K562 (cell line): ENCODE measurements around the gene TIMM8A.

Experiments used
- CREB1 ChIP-seq, 2 experiments: sonication (generic) in 1 of 2; formaldehyde crosslinking in 1 of 2; IDR thresholded peaks; 2 replicates each; pipeline versions ENCODE4 v1.6.1 to v1.8.0; 2012 to 2022; ENCODE audit warnings: inconsistent platforms in 1 of 2, mild to moderate bottlenecking in 1 of 2, missing genetic modification reagents in 1 of 2, moderate library complexity in 1 of 2
- RAD21 ChIP-seq, 2 experiments: fragments of 250-450 bp in 1 of 2; fragments of 450-650 bp in 1 of 2; sonication (Bioruptor Pico) in 1 of 2; formaldehyde crosslinking in 1 of 2; IDR thresholded peaks in 1 of 2; conservative IDR thresholded peaks in 1 of 2; 2 replicates each; pipeline versions ENCODE4 v1.4.0 to v1.8.0; 2020 to 2022; ENCODE audit warnings: mild to moderate bottlenecking in 2 of 2, moderate library complexity in 1 of 2
- TF ChIP-seq, protein P1 (sequence below): sonication (generic); formaldehyde crosslinking; IDR thresholded peaks from 2 replicates; pipeline ENCODE4 v1.9.0; 2022; ENCODE audit warnings: mild to moderate bottlenecking, missing genetic modification reagents
- TF ChIP-seq, protein P2 (sequence below): fragments of 450-650 bp; IDR thresholded peaks from 2 replicates; pipeline ENCODE4 v1.6.1; 2016; ENCODE audit warnings: mild to moderate bottlenecking, moderate library complexity

DNA sequence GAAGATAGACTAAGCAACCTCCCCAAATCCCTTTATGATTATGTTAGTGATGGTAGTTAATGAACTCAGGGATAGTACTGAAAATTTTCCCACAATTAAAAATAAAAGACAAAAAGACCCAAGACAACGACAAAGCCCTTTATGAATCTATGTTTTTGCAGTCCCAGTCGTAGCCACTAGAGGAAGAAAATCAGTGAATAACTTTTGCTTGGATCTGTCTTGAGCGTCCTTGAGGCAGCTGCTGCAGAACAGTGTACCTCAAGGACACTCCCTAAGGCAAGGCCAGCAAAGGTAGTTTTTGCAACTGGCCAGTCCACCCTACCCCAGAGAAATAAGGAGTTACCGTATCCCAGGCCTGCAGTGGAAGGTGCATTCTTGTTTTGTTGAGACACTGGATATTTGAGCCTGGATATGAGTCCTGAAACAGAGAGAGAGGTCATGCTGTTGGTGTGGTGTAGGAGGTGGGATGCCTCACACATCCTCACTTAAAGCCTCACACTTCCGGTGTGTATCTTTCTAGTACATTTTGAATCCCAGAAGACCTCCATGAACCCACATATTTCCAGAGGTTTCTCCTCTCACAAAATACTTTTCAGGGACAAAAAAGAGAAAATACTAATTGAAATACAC lies 8.7 kb upstream of the TIMM8A start:
- TF ChIP-seq RAD21 (CRISPR knock-in tag; conservative IDR thresholded peaks at IDR 0.05 in 1 of 2, IDR thresholded peaks at IDR 0.05 in 1 of 2): peak in 1 of 2 experiments; percentile 31; a peak in 2 of 4 replicates
- TF ChIP-seq, protein P1, sequence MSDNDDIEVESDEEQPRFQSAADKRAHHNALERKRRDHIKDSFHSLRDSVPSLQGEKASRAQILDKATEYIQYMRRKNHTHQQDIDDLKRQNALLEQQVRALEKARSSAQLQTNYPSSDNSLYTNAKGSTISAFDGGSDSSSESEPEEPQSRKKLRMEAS: no peak
- TF ChIP-seq, protein P2, sequence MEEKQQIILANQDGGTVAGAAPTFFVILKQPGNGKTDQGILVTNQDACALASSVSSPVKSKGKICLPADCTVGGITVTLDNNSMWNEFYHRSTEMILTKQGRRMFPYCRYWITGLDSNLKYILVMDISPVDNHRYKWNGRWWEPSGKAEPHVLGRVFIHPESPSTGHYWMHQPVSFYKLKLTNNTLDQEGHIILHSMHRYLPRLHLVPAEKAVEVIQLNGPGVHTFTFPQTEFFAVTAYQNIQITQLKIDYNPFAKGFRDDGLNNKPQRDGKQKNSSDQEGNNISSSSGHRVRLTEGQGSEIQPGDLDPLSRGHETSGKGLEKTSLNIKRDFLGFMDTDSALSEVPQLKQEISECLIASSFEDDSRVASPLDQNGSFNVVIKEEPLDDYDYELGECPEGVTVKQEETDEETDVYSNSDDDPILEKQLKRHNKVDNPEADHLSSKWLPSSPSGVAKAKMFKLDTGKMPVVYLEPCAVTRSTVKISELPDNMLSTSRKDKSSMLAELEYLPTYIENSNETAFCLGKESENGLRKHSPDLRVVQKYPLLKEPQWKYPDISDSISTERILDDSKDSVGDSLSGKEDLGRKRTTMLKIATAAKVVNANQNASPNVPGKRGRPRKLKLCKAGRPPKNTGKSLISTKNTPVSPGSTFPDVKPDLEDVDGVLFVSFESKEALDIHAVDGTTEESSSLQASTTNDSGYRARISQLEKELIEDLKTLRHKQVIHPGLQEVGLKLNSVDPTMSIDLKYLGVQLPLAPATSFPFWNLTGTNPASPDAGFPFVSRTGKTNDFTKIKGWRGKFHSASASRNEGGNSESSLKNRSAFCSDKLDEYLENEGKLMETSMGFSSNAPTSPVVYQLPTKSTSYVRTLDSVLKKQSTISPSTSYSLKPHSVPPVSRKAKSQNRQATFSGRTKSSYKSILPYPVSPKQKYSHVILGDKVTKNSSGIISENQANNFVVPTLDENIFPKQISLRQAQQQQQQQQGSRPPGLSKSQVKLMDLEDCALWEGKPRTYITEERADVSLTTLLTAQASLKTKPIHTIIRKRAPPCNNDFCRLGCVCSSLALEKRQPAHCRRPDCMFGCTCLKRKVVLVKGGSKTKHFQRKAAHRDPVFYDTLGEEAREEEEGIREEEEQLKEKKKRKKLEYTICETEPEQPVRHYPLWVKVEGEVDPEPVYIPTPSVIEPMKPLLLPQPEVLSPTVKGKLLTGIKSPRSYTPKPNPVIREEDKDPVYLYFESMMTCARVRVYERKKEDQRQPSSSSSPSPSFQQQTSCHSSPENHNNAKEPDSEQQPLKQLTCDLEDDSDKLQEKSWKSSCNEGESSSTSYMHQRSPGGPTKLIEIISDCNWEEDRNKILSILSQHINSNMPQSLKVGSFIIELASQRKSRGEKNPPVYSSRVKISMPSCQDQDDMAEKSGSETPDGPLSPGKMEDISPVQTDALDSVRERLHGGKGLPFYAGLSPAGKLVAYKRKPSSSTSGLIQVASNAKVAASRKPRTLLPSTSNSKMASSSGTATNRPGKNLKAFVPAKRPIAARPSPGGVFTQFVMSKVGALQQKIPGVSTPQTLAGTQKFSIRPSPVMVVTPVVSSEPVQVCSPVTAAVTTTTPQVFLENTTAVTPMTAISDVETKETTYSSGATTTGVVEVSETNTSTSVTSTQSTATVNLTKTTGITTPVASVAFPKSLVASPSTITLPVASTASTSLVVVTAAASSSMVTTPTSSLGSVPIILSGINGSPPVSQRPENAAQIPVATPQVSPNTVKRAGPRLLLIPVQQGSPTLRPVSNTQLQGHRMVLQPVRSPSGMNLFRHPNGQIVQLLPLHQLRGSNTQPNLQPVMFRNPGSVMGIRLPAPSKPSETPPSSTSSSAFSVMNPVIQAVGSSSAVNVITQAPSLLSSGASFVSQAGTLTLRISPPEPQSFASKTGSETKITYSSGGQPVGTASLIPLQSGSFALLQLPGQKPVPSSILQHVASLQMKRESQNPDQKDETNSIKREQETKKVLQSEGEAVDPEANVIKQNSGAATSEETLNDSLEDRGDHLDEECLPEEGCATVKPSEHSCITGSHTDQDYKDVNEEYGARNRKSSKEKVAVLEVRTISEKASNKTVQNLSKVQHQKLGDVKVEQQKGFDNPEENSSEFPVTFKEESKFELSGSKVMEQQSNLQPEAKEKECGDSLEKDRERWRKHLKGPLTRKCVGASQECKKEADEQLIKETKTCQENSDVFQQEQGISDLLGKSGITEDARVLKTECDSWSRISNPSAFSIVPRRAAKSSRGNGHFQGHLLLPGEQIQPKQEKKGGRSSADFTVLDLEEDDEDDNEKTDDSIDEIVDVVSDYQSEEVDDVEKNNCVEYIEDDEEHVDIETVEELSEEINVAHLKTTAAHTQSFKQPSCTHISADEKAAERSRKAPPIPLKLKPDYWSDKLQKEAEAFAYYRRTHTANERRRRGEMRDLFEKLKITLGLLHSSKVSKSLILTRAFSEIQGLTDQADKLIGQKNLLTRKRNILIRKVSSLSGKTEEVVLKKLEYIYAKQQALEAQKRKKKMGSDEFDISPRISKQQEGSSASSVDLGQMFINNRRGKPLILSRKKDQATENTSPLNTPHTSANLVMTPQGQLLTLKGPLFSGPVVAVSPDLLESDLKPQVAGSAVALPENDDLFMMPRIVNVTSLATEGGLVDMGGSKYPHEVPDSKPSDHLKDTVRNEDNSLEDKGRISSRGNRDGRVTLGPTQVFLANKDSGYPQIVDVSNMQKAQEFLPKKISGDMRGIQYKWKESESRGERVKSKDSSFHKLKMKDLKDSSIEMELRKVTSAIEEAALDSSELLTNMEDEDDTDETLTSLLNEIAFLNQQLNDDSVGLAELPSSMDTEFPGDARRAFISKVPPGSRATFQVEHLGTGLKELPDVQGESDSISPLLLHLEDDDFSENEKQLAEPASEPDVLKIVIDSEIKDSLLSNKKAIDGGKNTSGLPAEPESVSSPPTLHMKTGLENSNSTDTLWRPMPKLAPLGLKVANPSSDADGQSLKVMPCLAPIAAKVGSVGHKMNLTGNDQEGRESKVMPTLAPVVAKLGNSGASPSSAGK: no peak
- no peak for TF ChIP-seq CREB1 (IDR thresholded peaks at IDR 0.05)
- TF ChIP-seq CREB1 (CRISPR knock-in tag; IDR thresholded peaks at IDR 0.05): no peak
